Gastrocnemius medialis (tissue), 4 donors: ENCODE data around the gene POLR3E.

Experiments
- CTCF ChIP-seq, 5 experiments: fragments of 450-650 bp in 3 of 5; fragments of 200-600 bp in 2 of 5; sonication (generic) in 2 of 5; IDR thresholded peaks in 4 of 5; conservative IDR thresholded peaks in 1 of 5; 1 replicate in 4 of 5; 2 replicates in 1 of 5; pipeline ENCODE4 v1.5.1; 2016 to 2019; ENCODE audit warnings: antibody characterized with exemption in 5 of 5, mild to moderate bottlenecking in 3 of 5, moderate library complexity in 3 of 5
- POLR2A ChIP-seq, 2 donors: fragments of 450-650 bp; IDR thresholded peaks; one replicate each; pipeline ENCODE4 v1.6.1; 2017; ENCODE audit warnings: antibody characterized with exemption in 2 of 2, mild to moderate bottlenecking in 2 of 2, moderate library complexity in 2 of 2

DNA sequence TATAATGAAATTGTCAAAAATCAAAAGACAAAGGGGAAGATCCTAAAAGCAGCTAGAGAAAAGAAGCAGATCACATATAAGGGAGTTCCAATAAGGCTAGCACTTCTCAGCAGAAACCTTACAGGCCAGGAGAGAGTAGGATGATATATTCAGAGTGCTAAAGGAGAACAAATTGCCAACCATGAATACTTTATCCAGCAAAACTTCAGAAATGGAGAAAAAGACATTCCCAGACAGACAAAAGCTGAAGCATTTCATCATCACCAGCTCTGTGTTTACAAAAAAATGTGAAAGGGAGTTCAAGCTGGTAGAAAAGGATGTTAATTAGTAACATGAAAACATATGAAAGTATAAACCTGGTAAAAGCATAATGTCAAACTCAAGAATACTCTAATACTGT, 39.8 kb downstream of the POLR3E start:
- TF ChIP-seq CTCF (IDR thresholded peaks at IDR 0.05 in 4 of 5, conservative IDR thresholded peaks at IDR 0.05 in 1 of 5) (no peak), POLR2A (IDR thresholded peaks at IDR 0.05) (no peak)
